Prostate gland (tissue), 2 donors: ENCODE data around the gene PER2.

Source experiments
- POLR2A ChIP-seq: fragments of 450-650 bp; IDR thresholded peaks from one replicate; pipeline ENCODE4 v1.6.1; 2016; ENCODE audit warnings: antibody characterized with exemption, mild to moderate bottlenecking
- TF ChIP-seq, protein P1 (sequence below), 4 experiments: fragments of 200-600 bp in 2 of 4; fragments of 450-650 bp in 2 of 4; sonication (generic) in 2 of 4; IDR thresholded peaks; 1 replicate in 3 of 4; 2 replicates in 1 of 4; pipeline ENCODE4 v1.5.1; 2016 to 2019; ENCODE audit warnings: antibody characterized with exemption in 4 of 4, mild to moderate bottlenecking in 2 of 4, moderate library complexity in 2 of 4

DNA sequence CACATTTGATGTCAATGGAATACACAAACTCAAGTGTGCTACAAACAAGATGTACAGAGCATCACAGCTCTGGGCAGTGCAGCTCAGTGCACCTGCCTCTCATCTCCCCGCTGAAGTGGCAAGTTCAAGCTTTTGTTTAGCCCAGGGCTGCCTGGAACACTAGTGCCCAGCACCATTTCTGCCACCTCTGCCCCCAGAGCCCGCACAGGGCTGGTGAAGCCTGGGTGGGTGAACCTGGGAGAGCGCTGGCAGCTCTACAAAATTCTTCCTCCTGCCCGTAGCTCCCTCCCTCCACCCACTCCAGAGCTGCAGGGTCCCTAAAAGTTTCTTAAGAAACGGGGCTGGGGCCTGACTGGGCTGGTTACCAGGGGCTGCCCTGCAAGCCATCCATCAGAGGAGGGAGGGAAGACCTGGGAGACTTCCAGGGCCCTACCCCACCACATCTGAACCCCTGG lies 50.1 kb downstream of the PER2 start:
- TF ChIP-seq, protein P1, sequence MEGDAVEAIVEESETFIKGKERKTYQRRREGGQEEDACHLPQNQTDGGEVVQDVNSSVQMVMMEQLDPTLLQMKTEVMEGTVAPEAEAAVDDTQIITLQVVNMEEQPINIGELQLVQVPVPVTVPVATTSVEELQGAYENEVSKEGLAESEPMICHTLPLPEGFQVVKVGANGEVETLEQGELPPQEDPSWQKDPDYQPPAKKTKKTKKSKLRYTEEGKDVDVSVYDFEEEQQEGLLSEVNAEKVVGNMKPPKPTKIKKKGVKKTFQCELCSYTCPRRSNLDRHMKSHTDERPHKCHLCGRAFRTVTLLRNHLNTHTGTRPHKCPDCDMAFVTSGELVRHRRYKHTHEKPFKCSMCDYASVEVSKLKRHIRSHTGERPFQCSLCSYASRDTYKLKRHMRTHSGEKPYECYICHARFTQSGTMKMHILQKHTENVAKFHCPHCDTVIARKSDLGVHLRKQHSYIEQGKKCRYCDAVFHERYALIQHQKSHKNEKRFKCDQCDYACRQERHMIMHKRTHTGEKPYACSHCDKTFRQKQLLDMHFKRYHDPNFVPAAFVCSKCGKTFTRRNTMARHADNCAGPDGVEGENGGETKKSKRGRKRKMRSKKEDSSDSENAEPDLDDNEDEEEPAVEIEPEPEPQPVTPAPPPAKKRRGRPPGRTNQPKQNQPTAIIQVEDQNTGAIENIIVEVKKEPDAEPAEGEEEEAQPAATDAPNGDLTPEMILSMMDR (IDR thresholded peaks at IDR 0.05) = no peak
- no peak for TF ChIP-seq POLR2A
